Astrocyte (in vitro differentiated cells and primary cell): Measurements from ENCODE around the gene RAET1E. TPM values are rescaled to one million over a fixed set of nuclear protein-coding genes. Genes with fewer than 3 reads are reported as not detected.
A peak's percentile ranks its signal among the peaks of the same experiment; 100 is the strongest.
"Not testable (repeated sequence)": the region's sequence is repeated elsewhere in the genome, so short reads cannot be mapped to it uniquely, and the experiment has no call there.

Experiments used
- DNase-seq: peaks from one replicate; pipeline ENCODE4 v3.0.0-alpha.2; 2010; ENCODE audit warnings: low read depth
- FAIRE-seq: peaks from 2 replicates; lab custom pipeline; 2011; peaks lifted over from hg19 to GRCh38; lab: Jason Lieb, UNC
- H2AFZ ChIP-seq: 2 replicates; pipeline ENCODE4 v1.6.0; 2012; ENCODE audit warnings: low read depth, low read length, inconsistent platforms
- H3K27ac ChIP-seq: 2 replicates; pipeline ENCODE4 v1.5.1; 2011; ENCODE audit warnings: low read depth, low read length, inconsistent platforms
- H3K27me3 ChIP-seq: 2 replicates; pipeline ENCODE4 v1.6.0; 2011; ENCODE audit warnings: low read length, inconsistent platforms; ENCODE audit not compliant: insufficient read depth
- H3K36me3 ChIP-seq: 2 replicates; pipeline ENCODE4 v1.5.1; 2011; ENCODE audit warnings: low read length, inconsistent platforms; ENCODE audit not compliant: insufficient read depth
- H3K4me1 ChIP-seq: 2 replicates; pipeline ENCODE4 v1.5.1; 2011; ENCODE audit warnings: low read length, inconsistent platforms; ENCODE audit not compliant: insufficient read depth
- H3K4me2 ChIP-seq: 2 replicates; pipeline ENCODE4 v1.6.0; 2012; ENCODE audit warnings: low read length, inconsistent platforms
- H3K4me3 ChIP-seq: 2 replicates; pipeline ENCODE4 v1.5.1; 2011; ENCODE audit warnings: low read depth, mild to moderate bottlenecking, low read length, inconsistent platforms; ENCODE audit not compliant: insufficient read depth
- H3K79me2 ChIP-seq: 2 replicates; pipeline ENCODE4 v1.6.0; 2012; ENCODE audit warnings: mild to moderate bottlenecking, low read length, inconsistent platforms; ENCODE audit not compliant: insufficient read depth
- H3K9ac ChIP-seq: 2 replicates; pipeline ENCODE4 v1.6.0; 2012; ENCODE audit warnings: mild to moderate bottlenecking, low read length, inconsistent platforms
- H3K9me3 ChIP-seq: 2 replicates; pipeline ENCODE4 v1.5.1; 2012; ENCODE audit warnings: low read depth, mild to moderate bottlenecking, low read length, inconsistent platforms; ENCODE audit not compliant: insufficient read depth
- H4K20me1 ChIP-seq: 2 replicates; pipeline ENCODE4 v1.6.0; 2012; ENCODE audit warnings: low read length, inconsistent platforms; ENCODE audit not compliant: insufficient read depth
- H3K27ac Mint-ChIP-seq: one replicate; pipeline ENCODE4 v1.8.0; 2021; ENCODE audit warnings: mild to moderate bottlenecking, mixed read lengths; ENCODE audit not compliant: unreplicated experiment
- H3K27me3 Mint-ChIP-seq: one replicate; pipeline ENCODE4 v1.8.0; 2021; ENCODE audit warnings: low read depth, mixed read lengths; ENCODE audit not compliant: unreplicated experiment
- H3K36me3 Mint-ChIP-seq: one replicate; pipeline ENCODE4 v1.8.0; 2021; ENCODE audit warnings: low read depth, mixed read lengths; ENCODE audit not compliant: unreplicated experiment
- H3K4me1 Mint-ChIP-seq: one replicate; pipeline ENCODE4 v1.8.0; 2021; ENCODE audit warnings: low read depth, mixed read lengths; ENCODE audit not compliant: unreplicated experiment
- H3K4me3 Mint-ChIP-seq: one replicate; pipeline ENCODE4 v1.8.0; 2021; ENCODE audit warnings: mild to moderate bottlenecking, moderate library complexity, mixed read lengths; ENCODE audit not compliant: unreplicated experiment
- H3K9me3 Mint-ChIP-seq: one replicate; pipeline ENCODE4 v1.8.0; 2021; ENCODE audit warnings: mild to moderate bottlenecking, mixed read lengths; ENCODE audit not compliant: unreplicated experiment
- EZH2 ChIP-seq: IDR thresholded peaks from 2 replicates; pipeline ENCODE4 v1.6.1; 2012; ENCODE audit warnings: mild to moderate bottlenecking, low read length, inconsistent platforms; ENCODE audit not compliant: insufficient read depth
- total RNA-seq: library from RNA; stranded (reverse); gene quantifications from 2 replicates; pipeline ENCODE4 v1.2.1, GENCODE V29; 2021
- TF ChIP-seq, protein P1 (sequence below): IDR thresholded peaks from 2 replicates; pipeline ENCODE4 v1.5.1; 2011; ENCODE audit warnings: low read depth, mild to moderate bottlenecking, inconsistent platforms, low read length, moderate library complexity; ENCODE audit not compliant: insufficient read depth

The RAET1E gene
- total RNA-seq, 1 donor from 2014 or later = not detected

DNA sequence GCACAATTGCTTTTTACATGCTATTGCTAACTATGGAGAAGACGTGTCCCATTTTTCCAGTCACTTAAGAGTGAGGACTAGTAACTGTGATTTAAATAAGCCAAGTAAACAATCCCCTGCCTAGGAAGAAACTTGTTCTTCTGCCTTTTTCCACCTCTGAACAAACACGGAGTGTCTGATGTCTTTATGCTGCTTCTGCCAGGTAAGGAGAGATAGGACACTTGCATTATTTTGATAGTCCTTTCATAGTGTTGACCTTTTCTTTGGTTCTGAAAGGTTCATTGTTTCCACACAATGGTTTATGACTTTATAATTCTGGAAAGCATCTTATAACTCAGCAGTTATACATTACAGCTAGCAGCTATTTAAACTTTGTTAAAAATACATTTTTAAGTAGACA is 42.2 kb downstream of the RAET1E start:
- H3K27ac Mint-ChIP-seq = peak overlapping the region; percentile 94

DNA sequence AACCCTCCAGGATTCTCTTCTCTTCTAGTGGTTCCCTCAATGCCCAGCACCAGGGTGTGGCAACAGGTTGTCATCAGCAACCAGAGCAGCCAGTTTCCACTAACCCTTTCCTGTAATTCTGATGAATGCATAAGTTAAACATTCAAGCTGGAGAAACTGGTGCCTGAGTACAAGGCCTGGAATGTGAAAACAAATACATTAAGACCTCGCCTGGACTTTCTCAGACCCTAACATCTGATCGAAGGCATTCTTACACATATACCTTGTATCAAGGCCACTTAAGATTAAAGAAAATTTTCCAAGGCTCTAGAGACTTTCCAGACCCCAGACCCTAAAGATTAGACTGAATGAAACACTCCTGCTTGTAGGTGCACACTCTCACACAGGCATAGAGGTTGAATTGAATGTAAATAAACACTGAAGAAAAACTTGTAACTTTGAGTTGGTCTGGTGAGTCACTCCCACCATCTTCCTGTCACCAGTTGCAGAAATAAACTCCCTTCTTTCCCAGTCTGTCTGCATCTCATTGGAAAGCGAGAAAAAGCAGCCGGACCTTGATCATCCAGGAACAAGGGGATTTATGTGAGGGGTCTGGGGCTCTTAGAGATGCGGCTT is 42.8 kb downstream of the RAET1E start:
- H3K27ac Mint-ChIP-seq = peak overlapping the region; percentile 94
- Histone ChIP-seq H3K4me1 (peaks cover 50% of the 10 kb centered on the region), H3K4me2 (peak overlapping the region; percentile 89), H3K9me3 (no peaks in the 10 kb centered on the region), H3K36me3 (no peaks in the 10 kb centered on the region), H3K9ac (peak overlapping the region; percentile 90), H3K4me3 (peak overlapping the region; percentile 68), H3K27ac (peak overlapping the region; percentile 98), H3K27me3 (no peaks in the 10 kb centered on the region), H2AFZ (peak overlapping the region; percentile 16), H3K79me2 (peaks cover 51% of the 10 kb centered on the region), H4K20me1 (no peaks in the 10 kb centered on the region)
- no peaks in the 10 kb centered on the region for H3K9me3 Mint-ChIP-seq
- DNase-seq (peak; percentile 90), FAIRE-seq (peak; percentile 47)
- H3K4me1 Mint-ChIP-seq = peaks cover 58% of the 10 kb centered on the region
- H3K27me3 Mint-ChIP-seq = no peaks in the 10 kb centered on the region
- TF ChIP-seq, protein P1, sequence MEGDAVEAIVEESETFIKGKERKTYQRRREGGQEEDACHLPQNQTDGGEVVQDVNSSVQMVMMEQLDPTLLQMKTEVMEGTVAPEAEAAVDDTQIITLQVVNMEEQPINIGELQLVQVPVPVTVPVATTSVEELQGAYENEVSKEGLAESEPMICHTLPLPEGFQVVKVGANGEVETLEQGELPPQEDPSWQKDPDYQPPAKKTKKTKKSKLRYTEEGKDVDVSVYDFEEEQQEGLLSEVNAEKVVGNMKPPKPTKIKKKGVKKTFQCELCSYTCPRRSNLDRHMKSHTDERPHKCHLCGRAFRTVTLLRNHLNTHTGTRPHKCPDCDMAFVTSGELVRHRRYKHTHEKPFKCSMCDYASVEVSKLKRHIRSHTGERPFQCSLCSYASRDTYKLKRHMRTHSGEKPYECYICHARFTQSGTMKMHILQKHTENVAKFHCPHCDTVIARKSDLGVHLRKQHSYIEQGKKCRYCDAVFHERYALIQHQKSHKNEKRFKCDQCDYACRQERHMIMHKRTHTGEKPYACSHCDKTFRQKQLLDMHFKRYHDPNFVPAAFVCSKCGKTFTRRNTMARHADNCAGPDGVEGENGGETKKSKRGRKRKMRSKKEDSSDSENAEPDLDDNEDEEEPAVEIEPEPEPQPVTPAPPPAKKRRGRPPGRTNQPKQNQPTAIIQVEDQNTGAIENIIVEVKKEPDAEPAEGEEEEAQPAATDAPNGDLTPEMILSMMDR = no peak
- TF ChIP-seq EZH2 = no peak
- peak overlapping the region; percentile 78 for H3K4me3 Mint-ChIP-seq
- no peaks in the 10 kb centered on the region for H3K36me3 Mint-ChIP-seq

More for the DNA sequence above, 42.2 kb downstream of the RAET1E start:
- Histone ChIP-seq H3K27ac (peak overlapping the region; percentile 98), H3K9me3 (no peaks in the 10 kb centered on the region), H3K27me3 (no peaks in the 10 kb centered on the region), H3K4me1 (peaks cover 50% of the 10 kb centered on the region), H4K20me1 (peaks cover 2% of the 10 kb centered on the region), H2AFZ (no peak overlapping the region), H3K4me2 (peak overlapping the region; percentile 89), H3K36me3 (no peaks in the 10 kb centered on the region), H3K9ac (peak overlapping the region; percentile 90), H3K79me2 (peaks cover 57% of the 10 kb centered on the region), H3K4me3 (peak overlapping the region; percentile 68)
- H3K4me1 Mint-ChIP-seq = peaks cover 56% of the 10 kb centered on the region
- H3K4me3 Mint-ChIP-seq = peak overlapping the region; percentile 78
- H3K27me3 Mint-ChIP-seq = peaks cover 2% of the 10 kb centered on the region
- DNase-seq (no peak), FAIRE-seq (no peak)
- H3K9me3 Mint-ChIP-seq = no peaks in the 10 kb centered on the region
- H3K36me3 Mint-ChIP-seq = no peaks in the 10 kb centered on the region
- TF ChIP-seq, protein P1 = no peak
- no peak for TF ChIP-seq EZH2

DNA sequence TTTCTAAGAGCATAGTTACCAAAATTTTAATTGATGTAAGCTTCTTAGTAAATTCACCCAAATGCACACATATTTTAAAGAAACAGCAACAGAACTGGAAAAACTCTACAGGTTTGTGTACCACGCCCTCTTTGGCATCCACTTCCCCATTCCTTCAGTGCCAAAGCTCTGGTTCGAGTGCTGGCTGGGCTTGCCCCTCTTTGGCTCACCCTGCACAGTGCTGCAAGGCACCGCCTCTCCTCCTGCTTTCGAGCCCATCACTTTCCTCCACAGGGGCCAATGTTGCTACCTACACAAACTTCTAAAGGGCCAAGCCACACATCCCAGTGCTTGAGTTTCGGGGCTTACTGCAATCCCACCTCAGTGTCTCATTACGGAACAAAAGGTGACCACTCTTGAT is 43.4 kb downstream of the RAET1E start:
- H3K4me3 Mint-ChIP-seq = peak overlapping the region; percentile 8
- FAIRE-seq (no peak), DNase-seq (no peak)
- Histone ChIP-seq H3K4me1 (peaks cover 50% of the 10 kb centered on the region), H3K4me3 (peak overlapping the region; percentile 68), H2AFZ (peak overlapping the region; percentile 4), H4K20me1 (no peaks in the 10 kb centered on the region), H3K27me3 (no peaks in the 10 kb centered on the region), H3K9ac (peak overlapping the region; percentile 90), H3K4me2 (peak overlapping the region; percentile 89), H3K36me3 (no peaks in the 10 kb centered on the region), H3K79me2 (peaks cover 45% of the 10 kb centered on the region), H3K27ac (peak overlapping the region; percentile 98), H3K9me3 (no peaks in the 10 kb centered on the region)
- H3K9me3 Mint-ChIP-seq = no peaks in the 10 kb centered on the region
- TF ChIP-seq EZH2 = no peak
- TF ChIP-seq, protein P1 = no peak
- peak overlapping the region; percentile 94 for H3K27ac Mint-ChIP-seq
- H3K4me1 Mint-ChIP-seq = peaks cover 58% of the 10 kb centered on the region
- no peaks in the 10 kb centered on the region for H3K36me3 Mint-ChIP-seq
- no peaks in the 10 kb centered on the region for H3K27me3 Mint-ChIP-seq

DNA sequence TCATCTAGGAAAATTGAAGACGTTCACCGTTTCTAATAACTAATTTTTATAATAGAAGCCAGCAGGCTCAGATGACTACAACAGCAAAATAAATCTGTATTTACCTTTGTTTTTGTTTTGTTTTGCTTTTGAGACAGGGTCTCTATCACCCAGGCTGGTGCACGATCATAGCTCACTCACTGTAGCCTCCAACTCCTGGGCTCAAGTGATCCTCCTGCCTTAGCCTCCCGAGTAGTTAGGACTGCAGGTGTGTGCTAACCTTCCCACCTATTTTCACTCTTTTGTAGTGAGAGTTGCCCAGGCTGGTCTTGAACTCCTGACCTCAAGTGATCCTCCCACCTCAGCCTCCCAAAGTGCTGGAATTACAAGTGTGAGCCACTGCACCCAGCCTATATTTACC is 43.9 kb downstream of the RAET1E start:
- peaks cover 50% of the 10 kb centered on the region for H3K4me1 ChIP-seq
- DNase-seq, FAIRE-seq, H3K36me3 Mint-ChIP-seq, H3K9ac ChIP-seq, H3K4me3 ChIP-seq, H3K27me3 ChIP-seq, H4K20me1 ChIP-seq, H3K9me3 ChIP-seq, H3K4me2 ChIP-seq, H3K4me3 Mint-ChIP-seq, H3K9me3 Mint-ChIP-seq, H2AFZ ChIP-seq, H3K27me3 Mint-ChIP-seq, H3K36me3 ChIP-seq: not testable (repeated sequence)
- H3K79me2 ChIP-seq = peaks cover 41% of the 10 kb centered on the region
- peak overlapping the region; percentile 98 for H3K27ac ChIP-seq
- Mint-ChIP-seq H3K27ac (peak overlapping the region; percentile 82), H3K4me1 (peaks cover 55% of the 10 kb centered on the region)
